Astrocyte (in vitro differentiated cells and primary cell): Measurements from ENCODE around the gene ITPRID2. TPM values are rescaled to one million over a fixed set of nuclear protein-coding genes. Genes with fewer than 3 reads are reported as not detected.

Experiments
- DNase-seq: peaks from one replicate; pipeline ENCODE4 v3.0.0-alpha.2; 2010; ENCODE audit warnings: low read depth
- FAIRE-seq: peaks from 2 replicates; lab custom pipeline; 2011; peaks lifted over from hg19 to GRCh38; lab: Jason Lieb, UNC
- H2AFZ ChIP-seq: 2 replicates; pipeline ENCODE4 v1.6.0; 2012; ENCODE audit warnings: low read depth, low read length, inconsistent platforms
- H3K27ac ChIP-seq: 2 replicates; pipeline ENCODE4 v1.5.1; 2011; ENCODE audit warnings: low read depth, low read length, inconsistent platforms
- H3K27me3 ChIP-seq: 2 replicates; pipeline ENCODE4 v1.6.0; 2011; ENCODE audit warnings: low read length, inconsistent platforms; ENCODE audit not compliant: insufficient read depth
- H3K36me3 ChIP-seq: 2 replicates; pipeline ENCODE4 v1.5.1; 2011; ENCODE audit warnings: low read length, inconsistent platforms; ENCODE audit not compliant: insufficient read depth
- H3K4me1 ChIP-seq: 2 replicates; pipeline ENCODE4 v1.5.1; 2011; ENCODE audit warnings: low read length, inconsistent platforms; ENCODE audit not compliant: insufficient read depth
- H3K4me2 ChIP-seq: 2 replicates; pipeline ENCODE4 v1.6.0; 2012; ENCODE audit warnings: low read length, inconsistent platforms
- H3K4me3 ChIP-seq: 2 replicates; pipeline ENCODE4 v1.5.1; 2011; ENCODE audit warnings: low read depth, mild to moderate bottlenecking, low read length, inconsistent platforms; ENCODE audit not compliant: insufficient read depth
- H3K79me2 ChIP-seq: 2 replicates; pipeline ENCODE4 v1.6.0; 2012; ENCODE audit warnings: mild to moderate bottlenecking, low read length, inconsistent platforms; ENCODE audit not compliant: insufficient read depth
- H3K9ac ChIP-seq: 2 replicates; pipeline ENCODE4 v1.6.0; 2012; ENCODE audit warnings: mild to moderate bottlenecking, low read length, inconsistent platforms
- H3K9me3 ChIP-seq: 2 replicates; pipeline ENCODE4 v1.5.1; 2012; ENCODE audit warnings: low read depth, mild to moderate bottlenecking, low read length, inconsistent platforms; ENCODE audit not compliant: insufficient read depth
- H4K20me1 ChIP-seq: 2 replicates; pipeline ENCODE4 v1.6.0; 2012; ENCODE audit warnings: low read length, inconsistent platforms; ENCODE audit not compliant: insufficient read depth
- H3K27ac Mint-ChIP-seq: one replicate; pipeline ENCODE4 v1.8.0; 2021; ENCODE audit warnings: mild to moderate bottlenecking, mixed read lengths; ENCODE audit not compliant: unreplicated experiment
- H3K27me3 Mint-ChIP-seq: one replicate; pipeline ENCODE4 v1.8.0; 2021; ENCODE audit warnings: low read depth, mixed read lengths; ENCODE audit not compliant: unreplicated experiment
- H3K36me3 Mint-ChIP-seq: one replicate; pipeline ENCODE4 v1.8.0; 2021; ENCODE audit warnings: low read depth, mixed read lengths; ENCODE audit not compliant: unreplicated experiment
- H3K4me1 Mint-ChIP-seq: one replicate; pipeline ENCODE4 v1.8.0; 2021; ENCODE audit warnings: low read depth, mixed read lengths; ENCODE audit not compliant: unreplicated experiment
- H3K4me3 Mint-ChIP-seq: one replicate; pipeline ENCODE4 v1.8.0; 2021; ENCODE audit warnings: mild to moderate bottlenecking, moderate library complexity, mixed read lengths; ENCODE audit not compliant: unreplicated experiment
- H3K9me3 Mint-ChIP-seq: one replicate; pipeline ENCODE4 v1.8.0; 2021; ENCODE audit warnings: mild to moderate bottlenecking, mixed read lengths; ENCODE audit not compliant: unreplicated experiment
- CTCF ChIP-seq: IDR thresholded peaks from 2 replicates; pipeline ENCODE4 v1.5.1; 2011; ENCODE audit warnings: low read depth, mild to moderate bottlenecking, inconsistent platforms, low read length, moderate library complexity; ENCODE audit not compliant: insufficient read depth
- EZH2 ChIP-seq: IDR thresholded peaks from 2 replicates; pipeline ENCODE4 v1.6.1; 2012; ENCODE audit warnings: mild to moderate bottlenecking, low read length, inconsistent platforms; ENCODE audit not compliant: insufficient read depth
- total RNA-seq: library from RNA; stranded (reverse); gene quantifications from 2 replicates; pipeline ENCODE4 v1.2.1, GENCODE V29; 2021

Gene ITPRID2
- total RNA-seq, 1 donor from 2014 or later, result 272 TPM

- Histone ChIP-seq H3K4me2 (peak overlapping the region; percentile 59), H3K4me3 (no peak overlapping the region), H3K79me2 (no peaks in the 10 kb centered on the region), H3K27ac (peak overlapping the region; percentile 37), H3K27me3 (no peaks in the 10 kb centered on the region), H3K36me3 (no peaks in the 10 kb centered on the region), H4K20me1 (no peaks in the 10 kb centered on the region), H3K9ac (no peak overlapping the region), H3K4me1 (peaks cover 8% of the 10 kb centered on the region), H2AFZ (peak overlapping the region; percentile 67), H3K9me3 (no peaks in the 10 kb centered on the region)
- Mint-ChIP-seq H3K36me3 (no peaks in the 10 kb centered on the region), H3K9me3 (no peaks in the 10 kb centered on the region), H3K4me1 (peaks cover 21% of the 10 kb centered on the region), H3K4me3 (no peak overlapping the region), H3K27ac (no peak overlapping the region), H3K27me3 (no peaks in the 10 kb centered on the region)
- no peak for TF ChIP-seq EZH2
- TF ChIP-seq CTCF, result no peak
- DNase-seq (peak; percentile 44), FAIRE-seq (no peak)
Measured at GRCh38 chr2:181886192-181886591, 5.3 kb upstream of the ITPRID2 start.

GRCh38 chr2:181887045-181887444 lies 4.5 kb upstream of the ITPRID2 start:
- DNase-seq (no peak), FAIRE-seq (peak; percentile 41)
- no peak overlapping the region for H3K4me3 ChIP-seq
- H3K4me1 ChIP-seq, result peaks cover 10% of the 10 kb centered on the region
- no peaks in the 10 kb centered on the region for H3K9me3 ChIP-seq
- Mint-ChIP-seq H3K4me3 (no peak overlapping the region), H3K27ac (no peak overlapping the region), H3K36me3 (no peaks in the 10 kb centered on the region), H3K9me3 (no peaks in the 10 kb centered on the region), H3K4me1 (peaks cover 22% of the 10 kb centered on the region), H3K27me3 (no peaks in the 10 kb centered on the region)
- no peaks in the 10 kb centered on the region for H3K36me3 ChIP-seq
- no peaks in the 10 kb centered on the region for H3K27me3 ChIP-seq
- peak overlapping the region; percentile 10 for H2AFZ ChIP-seq
- H3K9ac ChIP-seq, result no peak overlapping the region
- TF ChIP-seq EZH2 (no peak), CTCF (no peak)
- no peak overlapping the region for H3K27ac ChIP-seq
- H4K20me1 ChIP-seq, result no peaks in the 10 kb centered on the region
- H3K4me2 ChIP-seq, result no peak overlapping the region
- peaks cover 3% of the 10 kb centered on the region for H3K79me2 ChIP-seq

GRCh38 chr2:181889776-181890175 lies 1.8 kb upstream of the ITPRID2 start:
- H3K36me3 ChIP-seq, result peaks cover 5% of the 10 kb centered on the region
- no peak overlapping the region for H3K4me3 ChIP-seq
- H3K9ac ChIP-seq, result no peak overlapping the region
- H3K9me3 ChIP-seq, result no peaks in the 10 kb centered on the region
- H3K4me3 Mint-ChIP-seq, result no peak overlapping the region
- no peak for DNase-seq
- no peaks in the 10 kb centered on the region for H3K27me3 ChIP-seq
- H3K4me1 Mint-ChIP-seq, result peaks cover 27% of the 10 kb centered on the region
- H2AFZ ChIP-seq, result no peak overlapping the region
- H3K27me3 Mint-ChIP-seq, result no peaks in the 10 kb centered on the region
- peaks cover 13% of the 10 kb centered on the region for H3K36me3 Mint-ChIP-seq
- H3K4me2 ChIP-seq, result no peak overlapping the region
- H3K4me1 ChIP-seq, result peaks cover 10% of the 10 kb centered on the region
- no peaks in the 10 kb centered on the region for H3K9me3 Mint-ChIP-seq
- no peak for FAIRE-seq
- H3K27ac Mint-ChIP-seq, result no peak overlapping the region
- H3K79me2 ChIP-seq, result peaks cover 30% of the 10 kb centered on the region
- peaks cover 7% of the 10 kb centered on the region for H4K20me1 ChIP-seq
- no peak overlapping the region for H3K27ac ChIP-seq
- TF ChIP-seq EZH2, result no peak
- no peak for TF ChIP-seq CTCF
